Adrenal gland (tissue), 5 donors: ENCODE measurements around the gene TPBGL.

Experiments used
- CTCF ChIP-seq, 6 experiments: fragments of 450-650 bp in 4 of 6; fragments of 200-600 bp in 2 of 6; sonication (generic) in 1 of 6; IDR thresholded peaks; 1 replicate in 5 of 6; 2 replicates in 1 of 6; pipeline versions ENCODE4 v1.5.1 to v1.8.0; 2016 to 2021; ENCODE audit warnings: antibody characterized with exemption in 6 of 6, mild to moderate bottlenecking in 2 of 6, moderate library complexity in 1 of 6
- POLR2A ChIP-seq, 2 donors: fragments of 450-650 bp; IDR thresholded peaks; one replicate each; pipeline ENCODE4 v1.6.1; 2017; ENCODE audit warnings: antibody characterized with exemption in 2 of 2, mild to moderate bottlenecking in 2 of 2, moderate library complexity in 1 of 2
- donor health status: DM: no; HTN: no; CAD: no.

- no peak for TF ChIP-seq CTCF (IDR thresholded peaks at IDR 0.05)
- no peak for TF ChIP-seq POLR2A (IDR thresholded peaks at IDR 0.05)
These were observed 48.9 kb downstream of the TPBGL start for GRCh38 chr11:75289511-75289760.
